ENCODE results near the gene ANO2. TPM values are rescaled to one million over a fixed set of nuclear protein-coding genes. Genes with fewer than 3 reads are reported as not detected.

The ANO2 gene
- total RNA-seq, 6 experiments from 2014 or later, result 0.15 to 0.51 (median 0.25) TPM; not detected in 3

- Mint-ChIP-seq H3K9me3 (no peaks in the 10 kb centered on the region; the same call in 1 of the 2 replicates), H3K27me3 (ENCODE audit: insufficient read depth) (peaks cover 5% of the 10 kb centered on the region), H3K4me3 (no peak overlapping the region), H3K27ac (no peak overlapping the region), H3K36me3 (ENCODE audit: low read depth) (no peaks in the 10 kb centered on the region), H3K4me1 (ENCODE audit: low read depth) (no peaks in the 10 kb centered on the region)
- no peak for DNase-seq
- no peak for TF ChIP-seq CTCF (IDR thresholded peaks at IDR 0.05)
Measured at GRCh38 chr12:5881666-5882065, 63.4 kb downstream of the ANO2 start.

DNA sequence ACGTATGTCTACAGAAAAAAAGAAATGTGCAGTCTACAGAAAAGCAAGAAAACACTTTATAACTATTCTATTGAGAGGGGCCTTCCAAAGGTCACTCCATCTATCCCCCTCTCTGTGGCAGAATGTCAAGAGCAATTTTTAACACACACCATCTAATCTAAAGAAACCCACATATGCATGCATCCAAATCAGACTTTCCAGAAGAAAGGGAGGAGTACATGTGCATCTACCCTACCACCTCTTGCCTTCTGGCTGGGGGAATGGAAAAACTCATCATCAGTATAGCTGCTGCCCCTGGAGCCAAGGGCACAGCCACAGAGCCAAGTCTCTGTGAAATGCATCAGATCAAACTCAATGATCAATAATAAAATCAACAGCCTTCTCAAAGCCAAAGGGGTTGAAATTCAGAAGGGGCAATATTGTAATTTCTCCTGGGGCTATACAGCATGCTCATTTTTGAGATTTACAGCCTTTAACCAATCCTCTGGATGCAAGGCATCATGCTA lies 63.9 kb downstream of the ANO2 start:
- H3K36me3 Mint-ChIP-seq (ENCODE audit: low read depth), result no peaks in the 10 kb centered on the region
- no peak for TF ChIP-seq CTCF (IDR thresholded peaks at IDR 0.05)
- H3K9me3 Mint-ChIP-seq, result no peaks in the 10 kb centered on the region; the same call in 1 of the 2 replicates
- no peaks in the 10 kb centered on the region for H3K4me1 Mint-ChIP-seq (ENCODE audit: low read depth)
- no peak for DNase-seq
- no peak overlapping the region for H3K27ac Mint-ChIP-seq
- H3K4me3 Mint-ChIP-seq, result no peak overlapping the region
- H3K27me3 Mint-ChIP-seq (ENCODE audit: insufficient read depth), result peaks cover 5% of the 10 kb centered on the region

DNA sequence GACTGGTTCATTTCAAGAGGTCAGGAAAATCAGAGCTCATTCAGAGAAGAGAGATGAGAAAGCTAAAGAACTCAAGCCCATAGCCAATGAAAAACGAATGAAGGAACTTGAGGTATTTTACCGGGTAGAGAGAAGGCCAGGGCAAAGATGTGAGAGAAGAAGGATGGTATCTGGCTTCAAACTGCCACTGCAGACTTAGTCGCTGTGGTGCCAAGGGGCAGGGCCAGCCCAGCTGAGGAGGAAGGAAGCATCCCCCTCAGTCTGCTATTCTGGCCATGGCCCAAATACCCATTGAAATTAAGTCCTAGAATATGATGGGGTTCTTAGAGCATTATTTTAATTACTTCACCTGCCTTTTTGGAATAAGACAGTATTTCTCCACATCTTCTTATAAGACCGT lies 69.2 kb downstream of the ANO2 start:
- H3K4me3 Mint-ChIP-seq, result no peak overlapping the region
- no peak for TF ChIP-seq CTCF (IDR thresholded peaks at IDR 0.05)

DNA sequence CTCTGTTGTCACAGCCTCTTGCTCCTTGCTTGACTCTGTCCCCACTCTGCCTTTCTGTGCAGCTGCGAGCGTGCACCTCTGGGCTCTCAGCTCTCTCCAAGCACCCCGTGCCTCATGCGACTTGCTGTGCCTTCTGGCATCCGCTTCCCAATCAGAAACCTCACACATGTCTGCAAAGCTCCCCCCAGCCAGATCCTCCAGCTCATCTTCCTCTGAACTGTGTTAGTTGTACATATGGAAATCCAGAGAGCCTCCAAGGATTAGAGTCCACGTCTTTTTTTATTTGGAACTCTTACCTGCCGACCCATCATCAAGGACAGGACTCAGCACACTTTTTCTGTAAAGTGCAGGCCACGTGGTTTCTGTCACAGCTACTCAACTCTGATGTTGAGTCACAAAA lies 70.5 kb downstream of the ANO2 start:
- no peaks in the 10 kb centered on the region for H3K36me3 Mint-ChIP-seq (ENCODE audit: low read depth)
- TF ChIP-seq CTCF (IDR thresholded peaks at IDR 0.05), result no peak
- DNase-seq, result no peak
- no peaks in the 10 kb centered on the region for H3K9me3 Mint-ChIP-seq
- no peak overlapping the region for H3K4me3 Mint-ChIP-seq
- no peaks in the 10 kb centered on the region for H3K4me1 Mint-ChIP-seq (ENCODE audit: low read depth)
- H3K27ac Mint-ChIP-seq, result no peak overlapping the region
- peaks cover 3% of the 10 kb centered on the region; the same call in 1 of the 2 replicates for H3K27me3 Mint-ChIP-seq (ENCODE audit: insufficient read depth)

More for the DNA sequence above, 69.2 kb downstream of the ANO2 start:
- H3K27ac Mint-ChIP-seq, result no peak overlapping the region
- no peaks in the 10 kb centered on the region for H3K36me3 Mint-ChIP-seq (ENCODE audit: low read depth)
- DNase-seq, result no peak
- H3K4me1 Mint-ChIP-seq (ENCODE audit: low read depth), result no peaks in the 10 kb centered on the region
- peaks cover 1% of the 10 kb centered on the region; the same call in 1 of the 2 replicates for H3K27me3 Mint-ChIP-seq (ENCODE audit: insufficient read depth)
- no peaks in the 10 kb centered on the region for H3K9me3 Mint-ChIP-seq

GRCh38 chr12:5873281-5873919 lies 71.7 kb downstream of the ANO2 start:
- Mint-ChIP-seq H3K27ac (no peak overlapping the region), H3K9me3 (no peaks in the 10 kb centered on the region), H3K4me3 (no peak overlapping the region), H3K27me3 (ENCODE audit: insufficient read depth) (peaks cover 3% of the 10 kb centered on the region; the same call in 1 of the 2 replicates), H3K4me1 (ENCODE audit: low read depth) (no peaks in the 10 kb centered on the region; the same call in 1 of the 2 replicates), H3K36me3 (ENCODE audit: low read depth) (no peaks in the 10 kb centered on the region)
- no peak for TF ChIP-seq CTCF (IDR thresholded peaks at IDR 0.05)
- DNase-seq, result no peak

All from HFFc6 (cell line).